Activated CD4-positive, alpha-beta T cell treated with anti-CD3 and anti-CD28 coated beads, Interleukin-2, amount 50 U/mL, for 1 hour (primary cell): Measurements from ENCODE around the gene COL19A1.
"Not testable (repeated sequence)": the region's sequence is repeated elsewhere in the genome, so short reads cannot be mapped to it uniquely, and the experiment has no call there.

Experiments used
- DNase-seq: peaks from one replicate; pipeline ENCODE4 v3.0.0-alpha.2; 2020

The COL19A1 gene

GRCh38 chr6:69866351-69866769 lies at the start of gene COL19A1:
COL19A1 (plus strand) TSS chr6:69866556; CDS start chr6:69879568, 13,012 bp downstream.
- DNase-seq, result peak; percentile 10

- no peak for DNase-seq
These were observed 49.8 kb upstream of the COL19A1 start for GRCh38 chr6:69816569-69816968.

GRCh38 chr6:69817358-69817757 lies 49.0 kb upstream of the COL19A1 start:
- DNase-seq, result no peak

- DNase-seq, result no peak
These were observed 48.0 kb upstream of the COL19A1 start for GRCh38 chr6:69818223-69818930.

GRCh38 chr6:69819138-69819537 lies 47.2 kb upstream of the COL19A1 start:
- DNase-seq, result no peak

- no peak for DNase-seq
These were observed 46.3 kb upstream of the COL19A1 start for GRCh38 chr6:69820018-69820417.

- no peak for DNase-seq
These were observed 45.9 kb upstream of the COL19A1 start for GRCh38 chr6:69820438-69820837.

- not testable (repeated sequence) for DNase-seq
These were observed 42.0 kb upstream of the COL19A1 start for GRCh38 chr6:69824355-69824754.

- DNase-seq, result no peak
These were observed 40.5 kb upstream of the COL19A1 start for GRCh38 chr6:69825904-69826303.

- no peak for DNase-seq
These were observed 39.0 kb upstream of the COL19A1 start for GRCh38 chr6:69827276-69827893.

GRCh38 chr6:69832558-69832957 lies 33.8 kb upstream of the COL19A1 start:
- DNase-seq, result no peak

- DNase-seq, result no peak
These were observed 30.8 kb upstream of the COL19A1 start for GRCh38 chr6:69835414-69836179.

- no peak for DNase-seq
These were observed 24.5 kb upstream of the COL19A1 start for GRCh38 chr6:69841862-69842261.

GRCh38 chr6:69843189-69843588 lies 23.2 kb upstream of the COL19A1 start:
- no peak for DNase-seq

- no peak for DNase-seq
These were observed 20.0 kb upstream of the COL19A1 start for GRCh38 chr6:69846312-69846711.

GRCh38 chr6:69846770-69847491 lies 19.4 kb upstream of the COL19A1 start:
- DNase-seq, result no peak

- DNase-seq, result no peak
These were observed 18.9 kb upstream of the COL19A1 start for GRCh38 chr6:69847492-69847788.

- no peak for DNase-seq
These were observed 17.8 kb upstream of the COL19A1 start for GRCh38 chr6:69848552-69848951.

GRCh38 chr6:69852706-69853105 lies 13.7 kb upstream of the COL19A1 start:
- no peak for DNase-seq

GRCh38 chr6:69861986-69862385 lies 4.4 kb upstream of the COL19A1 start:
- DNase-seq, result no peak

- no peak for DNase-seq
These were observed 2.6 kb upstream of the COL19A1 start for GRCh38 chr6:69863766-69864165.

GRCh38 chr6:69865126-69865525 lies 1.2 kb upstream of the COL19A1 start:
- DNase-seq, result no peak
